Uterus (tissue), 4 donors: ENCODE data around the gene FHAD1. TPM values are rescaled to one million over a fixed set of nuclear protein-coding genes. Genes with fewer than 3 reads are reported as not detected.

Experiments used
- DNase-seq, 2 donors: peaks; one replicate each; pipeline ENCODE4 v3.0.0-alpha.2; 2019 to 2020
- H3K27ac ChIP-seq, 2 donors: fragments of 200-600 bp; sonication (generic); 1 replicate in 1 of 2; 2 replicates in 1 of 2; pipeline ENCODE4 v1.5.1; 2016 to 2018
- H3K27me3 ChIP-seq, 2 donors: fragments of 200-600 bp; sonication (generic); one replicate each; pipeline ENCODE4 v1.5.1; 2018 to 2019; ENCODE audit warnings: control low read depth in 1 of 2
- H3K36me3 ChIP-seq, 2 donors: fragments of 200-600 bp; sonication (generic); one replicate each; pipeline ENCODE4 v1.5.1; 2019; ENCODE audit warnings: control low read depth in 1 of 2
- H3K4me1 ChIP-seq, 2 donors: fragments of 200-600 bp; sonication (generic); one replicate each; pipeline ENCODE4 v1.5.1; 2018 to 2019; ENCODE audit warnings: control low read depth in 1 of 2
- H3K4me3 ChIP-seq, 2 donors: fragments of 200-600 bp; sonication (generic); 1 replicate in 1 of 2; 2 replicates in 1 of 2; pipeline ENCODE4 v1.5.1; 2018 to 2019; ENCODE audit warnings: mild to moderate bottlenecking in 1 of 2
- H3K9me3 ChIP-seq, 2 donors: fragments of 200-600 bp; sonication (generic); one replicate each; pipeline ENCODE4 v1.5.1; 2019; ENCODE audit warnings: control low read depth in 1 of 2
- POLR2A ChIP-seq, 2 donors: fragments of 450-650 bp; IDR thresholded peaks; one replicate each; pipeline ENCODE4 v1.6.1; 2016; ENCODE audit warnings: antibody characterized with exemption in 2 of 2, mild to moderate bottlenecking in 1 of 2, moderate library complexity in 1 of 2
- intact Hi-C: fragments of 100-400 bp; cut with DNase I; formaldehyde crosslinking; loops from one replicate; pipeline ENCODE4 v1.15.1; 2023; ENCODE audit warnings: low total_unique reads
- total RNA-seq, 4 donors: library from RNA; depleted of rRNA in 3 of 4; stranded (reverse); fragments of >200 nt in 3 of 4; gene quantifications; one replicate each; pipeline versions ENCODE4 v1.1.0 to v1.2.4, GENCODE V29; 2014 to 2023
- TF ChIP-seq, protein P1 (sequence below), 4 experiments: fragments of 200-600 bp in 2 of 4; fragments of 450-650 bp in 2 of 4; sonication (generic) in 2 of 4; IDR thresholded peaks; one replicate each; pipeline ENCODE4 v1.5.1; 2016 to 2019; ENCODE audit warnings: antibody characterized with exemption in 4 of 4, mild to moderate bottlenecking in 2 of 4, moderate library complexity in 1 of 4
- donor health status: DM: yes; HTN: yes; CAD: no.

Gene FHAD1
- total RNA-seq, 4 donors from 2014 or later, result 1.1 to 4.1 TPM; not detected in 2

GRCh38 chr1:15362737-15363128 lies 115.7 kb downstream of the FHAD1 start:
- no peak for DNase-seq
- Histone ChIP-seq H3K4me1 (no peaks in the 10 kb centered on the region), H3K27ac (no peak overlapping the region), H3K27me3 (no peaks in the 10 kb centered on the region), H3K36me3 (no peaks in the 10 kb centered on the region), H3K4me3 (no peak overlapping the region), H3K9me3 (no peaks in the 10 kb centered on the region)
- intact Hi-C loops, result no loop called here
- TF ChIP-seq, protein P1, sequence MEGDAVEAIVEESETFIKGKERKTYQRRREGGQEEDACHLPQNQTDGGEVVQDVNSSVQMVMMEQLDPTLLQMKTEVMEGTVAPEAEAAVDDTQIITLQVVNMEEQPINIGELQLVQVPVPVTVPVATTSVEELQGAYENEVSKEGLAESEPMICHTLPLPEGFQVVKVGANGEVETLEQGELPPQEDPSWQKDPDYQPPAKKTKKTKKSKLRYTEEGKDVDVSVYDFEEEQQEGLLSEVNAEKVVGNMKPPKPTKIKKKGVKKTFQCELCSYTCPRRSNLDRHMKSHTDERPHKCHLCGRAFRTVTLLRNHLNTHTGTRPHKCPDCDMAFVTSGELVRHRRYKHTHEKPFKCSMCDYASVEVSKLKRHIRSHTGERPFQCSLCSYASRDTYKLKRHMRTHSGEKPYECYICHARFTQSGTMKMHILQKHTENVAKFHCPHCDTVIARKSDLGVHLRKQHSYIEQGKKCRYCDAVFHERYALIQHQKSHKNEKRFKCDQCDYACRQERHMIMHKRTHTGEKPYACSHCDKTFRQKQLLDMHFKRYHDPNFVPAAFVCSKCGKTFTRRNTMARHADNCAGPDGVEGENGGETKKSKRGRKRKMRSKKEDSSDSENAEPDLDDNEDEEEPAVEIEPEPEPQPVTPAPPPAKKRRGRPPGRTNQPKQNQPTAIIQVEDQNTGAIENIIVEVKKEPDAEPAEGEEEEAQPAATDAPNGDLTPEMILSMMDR (IDR thresholded peaks at IDR 0.05), result no peak
- TF ChIP-seq POLR2A (IDR thresholded peaks at IDR 0.05), result no peak

GRCh38 chr1:15364740-15365139 lies 117.7 kb downstream of the FHAD1 start:
- Histone ChIP-seq H3K4me1 (no peaks in the 10 kb centered on the region), H3K36me3 (no peaks in the 10 kb centered on the region), H3K27ac (no peak overlapping the region), H3K9me3 (no peaks in the 10 kb centered on the region), H3K27me3 (no peaks in the 10 kb centered on the region), H3K4me3 (no peak overlapping the region)
- intact Hi-C loops, result no loop called here
- no peak for DNase-seq
- TF ChIP-seq, protein P1 (IDR thresholded peaks at IDR 0.05), result no peak
- TF ChIP-seq POLR2A (IDR thresholded peaks at IDR 0.05), result no peak

DNA sequence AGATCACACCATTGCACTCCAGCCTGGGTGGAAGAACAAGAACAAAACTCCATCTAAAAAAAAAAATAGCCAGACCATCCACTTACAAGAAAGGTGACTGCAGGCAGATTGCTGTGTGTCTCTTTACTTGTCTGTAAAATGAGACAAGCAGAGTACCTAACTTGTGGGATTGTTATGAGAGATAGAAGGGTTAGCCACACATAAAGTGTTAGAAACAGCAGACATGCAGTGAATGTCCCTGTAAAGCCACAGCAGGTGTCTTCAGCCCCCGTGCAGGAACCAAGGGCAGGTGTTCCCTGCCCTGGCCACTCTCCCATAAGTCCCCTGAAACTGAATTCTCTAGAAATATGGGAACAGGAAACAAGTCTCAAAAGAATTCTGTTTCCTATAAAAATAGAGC lies 121.9 kb downstream of the FHAD1 start:
- Histone ChIP-seq H3K4me3 (no peak overlapping the region), H3K36me3 (no peaks in the 10 kb centered on the region), H3K4me1 (peaks cover 0 to 6% of the 10 kb centered on the region in 2 donors), H3K9me3 (no peaks in the 10 kb centered on the region), H3K27ac (no peak overlapping the region), H3K27me3 (no peaks in the 10 kb centered on the region)
- TF ChIP-seq, protein P1 (IDR thresholded peaks at IDR 0.05), result no peak
- TF ChIP-seq POLR2A (IDR thresholded peaks at IDR 0.05), result no peak
- no peak for DNase-seq
- intact Hi-C loops, result no loop called here

DNA sequence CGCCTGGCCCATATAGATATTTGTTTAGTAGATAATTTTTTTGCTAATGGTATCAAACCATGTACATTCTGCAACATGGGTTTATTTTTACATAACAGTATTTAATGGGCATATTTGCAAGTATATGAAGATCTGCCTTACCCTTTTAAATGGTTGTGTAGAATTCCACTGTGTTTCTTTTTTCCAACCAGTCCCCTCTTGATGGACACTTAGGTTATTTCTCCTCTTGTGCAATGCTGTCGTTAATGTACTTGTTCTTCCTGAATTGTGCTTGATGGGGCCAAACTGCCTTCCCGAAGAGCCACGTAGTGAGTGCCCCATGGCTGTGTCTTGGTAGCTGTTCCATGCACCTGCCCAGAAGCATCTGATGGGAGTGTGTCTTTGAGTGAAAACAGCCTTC lies 123.2 kb downstream of the FHAD1 start:
- no peaks in the 10 kb centered on the region for H3K36me3 ChIP-seq
- H3K4me3 ChIP-seq, result no peak overlapping the region
- no peaks in the 10 kb centered on the region for H3K9me3 ChIP-seq
- H3K4me1 ChIP-seq, result peaks cover 0 to 6% of the 10 kb centered on the region in 2 donors
- H3K27me3 ChIP-seq, result no peaks in the 10 kb centered on the region
- intact Hi-C loops, result no loop called here
- no peak for DNase-seq
- TF ChIP-seq, protein P1 (IDR thresholded peaks at IDR 0.05), result no peak
- TF ChIP-seq POLR2A (IDR thresholded peaks at IDR 0.05), result no peak
- H3K27ac ChIP-seq, result no peak overlapping the region

DNA sequence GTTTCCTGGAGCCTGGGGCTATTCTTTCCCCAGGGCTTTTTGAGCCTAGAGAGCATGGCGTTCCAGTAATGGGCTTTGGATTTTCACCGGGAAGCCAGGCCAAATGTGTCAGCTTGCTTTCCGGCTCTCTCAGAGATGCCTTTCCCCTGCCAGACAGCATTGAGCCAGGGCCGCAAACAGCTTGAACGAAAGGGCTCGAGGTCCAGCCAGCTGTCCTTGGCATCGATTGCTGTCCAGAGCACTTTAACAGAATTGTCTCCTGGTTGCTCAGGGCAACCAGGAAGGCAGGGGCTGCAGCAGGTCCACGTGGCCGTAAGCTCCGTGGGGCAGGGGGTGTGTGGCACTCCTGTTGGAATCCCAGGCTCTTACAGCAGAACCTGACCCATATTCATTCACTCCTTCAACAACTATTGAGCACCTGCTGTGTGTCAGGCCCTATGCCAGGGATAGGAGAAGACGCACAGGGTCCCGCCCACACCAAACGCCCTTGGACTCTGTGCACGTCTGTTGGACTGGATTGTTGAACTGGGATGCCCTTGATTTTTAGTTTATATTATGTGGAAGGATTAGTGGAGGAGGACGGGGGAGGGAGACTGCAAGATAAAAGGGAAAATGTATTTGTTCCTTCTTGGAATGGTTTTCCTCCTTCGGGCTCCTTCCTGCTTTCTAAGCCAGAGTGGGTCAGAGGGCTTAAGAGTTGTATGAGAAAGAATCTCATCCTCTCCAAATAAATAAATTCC lies 123.9 kb downstream of the FHAD1 start:
- Histone ChIP-seq H3K4me3 (no peak overlapping the region), H3K27me3 (no peaks in the 10 kb centered on the region), H3K9me3 (no peaks in the 10 kb centered on the region), H3K27ac (no peak overlapping the region), H3K4me1 (peaks cover 0 to 6% of the 10 kb centered on the region in 2 donors), H3K36me3 (no peaks in the 10 kb centered on the region)
- intact Hi-C loops, result no loop called here
- DNase-seq, result peak; percentile 28 to 47
- no peak for TF ChIP-seq POLR2A (IDR thresholded peaks at IDR 0.05)
- TF ChIP-seq, protein P1 (IDR thresholded peaks at IDR 0.05), result no peak
